NCI-H510A treated with DMSO at 0.1 percent for 48 hours (cell line): ENCODE data around the gene RRP36.

Experiments
- DNase-seq: peaks from one replicate; lab custom pipeline; 2025; lab: John Stamatoyannopoulos, UW

The RRP36 gene

DNA sequence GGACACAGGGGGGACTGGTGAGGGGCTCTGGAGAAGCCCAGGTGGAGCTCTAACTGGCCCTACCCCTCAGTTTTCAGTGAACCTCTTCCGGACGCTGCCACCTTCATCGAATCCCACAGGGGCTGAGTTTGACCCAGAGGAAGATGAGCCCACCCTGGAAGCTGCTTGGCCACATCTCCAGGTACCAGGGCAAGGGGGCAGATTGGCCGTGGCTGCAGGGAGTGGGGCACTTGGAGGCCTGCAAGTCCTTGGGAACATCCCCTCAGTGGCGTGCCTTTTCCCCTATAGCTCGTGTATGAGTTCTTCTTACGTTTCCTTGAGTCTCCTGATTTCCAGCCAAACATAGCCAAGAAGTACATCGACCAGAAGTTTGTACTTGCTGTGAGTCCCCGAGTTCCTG is 14.3 kb upstream of the RRP36 start:
- no peak for DNase-seq

DNA sequence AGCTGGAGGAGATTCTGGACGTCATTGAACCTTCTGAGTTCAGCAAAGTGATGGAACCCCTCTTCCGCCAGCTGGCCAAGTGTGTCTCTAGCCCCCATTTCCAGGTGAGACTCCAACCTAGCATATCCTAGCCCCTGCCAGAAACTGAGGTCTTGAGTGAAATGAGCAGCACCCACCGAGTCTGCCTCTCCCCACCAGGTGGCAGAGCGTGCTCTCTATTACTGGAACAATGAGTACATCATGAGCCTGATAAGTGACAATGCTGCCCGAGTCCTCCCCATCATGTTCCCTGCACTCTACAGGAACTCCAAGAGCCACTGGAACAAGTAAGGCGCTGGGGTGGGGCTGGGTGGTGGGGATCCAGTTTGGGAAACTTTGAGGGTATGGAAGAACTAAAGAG is 12.3 kb upstream of the RRP36 start:
- peak; percentile 35 for DNase-seq

DNA sequence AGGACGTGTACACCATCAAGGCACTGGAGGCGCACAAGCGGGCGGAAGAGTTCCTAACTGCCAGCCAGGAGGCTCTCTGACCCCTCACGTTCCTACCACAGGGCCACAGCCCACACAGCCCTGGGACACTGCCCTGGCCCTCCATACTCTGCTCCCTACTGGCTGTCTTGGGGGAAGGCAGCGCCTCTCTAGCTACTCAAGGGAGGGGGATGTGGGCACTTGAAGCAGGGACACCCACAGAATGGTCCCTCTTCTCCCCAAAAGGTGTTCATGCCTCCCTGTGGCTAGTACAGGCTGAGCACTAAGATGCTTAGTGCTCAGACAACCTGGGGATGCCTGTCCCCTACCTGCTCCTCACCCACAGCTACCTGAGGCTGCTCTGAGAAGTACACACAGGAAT is 10.2 kb upstream of the RRP36 start:
- DNase-seq = no peak

DNA sequence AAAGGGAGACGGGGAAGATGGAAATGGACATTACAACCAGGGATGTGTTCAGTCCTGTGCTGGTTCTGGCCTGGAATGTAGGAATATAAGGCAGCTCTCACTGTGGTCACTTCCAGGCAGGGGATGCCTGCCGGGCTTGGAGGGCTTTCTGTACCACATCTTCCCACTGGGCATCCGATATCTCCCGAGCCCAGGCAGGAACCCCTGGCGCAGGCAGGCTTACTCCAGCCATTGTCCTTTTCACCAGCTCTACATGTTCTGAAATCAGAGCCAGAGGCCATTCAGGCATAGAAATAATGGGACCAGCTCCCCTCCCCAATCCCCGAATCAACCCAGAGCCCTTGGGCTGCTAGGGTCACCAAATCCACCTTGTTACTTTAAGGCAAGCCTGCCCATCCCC is 9.1 kb upstream of the RRP36 start:
- DNase-seq = no peak

DNA sequence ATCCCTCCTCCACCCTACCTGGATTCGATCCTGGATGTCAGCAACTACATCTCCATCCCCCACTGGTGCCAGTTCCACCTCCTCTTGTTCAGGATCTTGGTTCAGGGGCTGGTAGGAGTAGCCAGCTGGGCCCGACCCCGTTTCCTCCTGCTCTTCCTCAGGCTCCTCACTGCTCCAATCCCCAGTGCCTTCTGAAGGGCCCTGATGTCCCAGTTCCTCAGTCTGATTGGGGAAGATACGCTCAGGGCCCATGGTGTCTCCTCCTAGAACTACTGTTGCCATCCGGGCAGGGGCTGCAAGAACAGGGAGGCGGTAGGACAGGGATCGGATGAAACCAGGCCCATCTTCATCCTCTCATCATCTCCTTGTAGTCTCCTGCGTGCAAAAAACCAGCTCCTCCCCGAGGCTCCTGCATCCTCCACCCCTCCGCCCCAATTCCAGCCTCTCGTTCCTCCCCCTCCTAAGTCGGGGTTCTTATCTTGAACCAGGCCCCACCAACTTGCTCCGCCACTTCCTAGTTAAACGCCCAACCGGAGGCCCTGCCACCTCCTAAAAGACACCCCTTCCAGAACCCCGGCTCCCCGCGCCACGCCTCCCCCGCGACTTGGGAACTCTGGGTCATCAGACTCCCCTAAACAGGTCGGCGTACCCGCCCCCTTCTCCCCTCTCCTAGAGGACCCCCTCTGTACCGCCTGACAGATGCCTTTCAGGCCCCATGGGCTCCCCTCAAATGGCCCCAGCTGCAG is 8.2 kb upstream of the RRP36 start:
- no peak for DNase-seq

DNA sequence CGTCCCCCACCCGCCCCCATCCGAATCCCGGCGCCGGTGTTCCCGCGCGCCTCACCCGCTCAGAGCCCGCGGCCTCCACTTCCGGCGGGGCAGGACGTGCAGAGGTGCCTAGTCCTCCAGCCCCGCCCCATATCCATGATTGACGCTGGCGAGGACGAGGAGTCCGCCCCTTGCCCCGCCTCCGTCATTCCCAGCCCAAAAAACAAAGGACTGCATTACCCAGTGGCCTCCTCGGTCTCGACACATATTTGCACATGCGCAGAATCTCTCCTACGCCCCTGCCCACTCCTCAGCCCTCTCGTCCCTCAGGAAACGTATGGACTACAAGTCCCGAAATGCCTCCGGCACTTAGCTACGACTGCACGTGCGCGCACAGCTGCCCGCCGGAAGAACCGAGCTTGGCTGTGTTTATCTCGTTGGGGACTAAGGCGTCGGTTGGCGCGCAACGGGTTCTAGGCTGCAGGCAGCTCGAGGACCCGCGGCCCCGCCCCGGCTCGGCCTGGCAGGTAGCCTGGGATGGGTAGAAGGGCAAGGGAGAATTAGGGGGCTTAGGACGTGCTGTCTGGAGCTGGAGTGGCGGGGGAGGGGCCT is 7.5 kb upstream of the RRP36 start, which contains the start of the genes KLHDC3 and MEA1:
TSS of gene KLHDC3 (plus strand) at position 407 of the 591 bp plus-strand sequence. CDS start 2,944 bp downstream, outside the sequence.
TSS of gene MEA1 (minus strand) at position 104 of the 591 bp plus-strand sequence. CDS start 133 bp downstream, outside the sequence.
- DNase-seq = peak; percentile 100

DNA sequence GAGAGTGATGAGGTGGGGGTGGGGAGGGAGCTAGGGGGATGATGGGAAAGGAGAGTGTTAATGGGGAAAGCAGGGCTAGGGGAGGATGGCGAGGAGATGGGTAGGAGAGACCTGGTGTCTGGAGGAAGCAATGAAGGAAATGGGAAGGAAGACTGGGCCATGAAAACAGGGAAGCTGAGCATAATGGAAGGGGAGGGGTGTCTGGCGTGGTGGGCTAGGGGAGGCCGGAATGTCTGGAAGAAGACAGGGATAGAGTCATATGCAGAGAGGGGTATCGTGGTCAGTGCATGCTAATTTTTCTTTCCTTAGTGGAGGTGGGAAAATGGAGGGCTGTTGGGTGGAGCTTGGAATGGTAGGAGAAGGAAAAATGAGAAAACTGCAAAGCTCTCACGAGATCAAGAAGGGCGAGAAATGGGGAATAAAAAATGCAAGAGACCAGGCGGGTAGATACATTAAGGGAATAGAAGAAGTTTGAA is 7.0 kb upstream of the RRP36 start:
- no peak for DNase-seq

DNA sequence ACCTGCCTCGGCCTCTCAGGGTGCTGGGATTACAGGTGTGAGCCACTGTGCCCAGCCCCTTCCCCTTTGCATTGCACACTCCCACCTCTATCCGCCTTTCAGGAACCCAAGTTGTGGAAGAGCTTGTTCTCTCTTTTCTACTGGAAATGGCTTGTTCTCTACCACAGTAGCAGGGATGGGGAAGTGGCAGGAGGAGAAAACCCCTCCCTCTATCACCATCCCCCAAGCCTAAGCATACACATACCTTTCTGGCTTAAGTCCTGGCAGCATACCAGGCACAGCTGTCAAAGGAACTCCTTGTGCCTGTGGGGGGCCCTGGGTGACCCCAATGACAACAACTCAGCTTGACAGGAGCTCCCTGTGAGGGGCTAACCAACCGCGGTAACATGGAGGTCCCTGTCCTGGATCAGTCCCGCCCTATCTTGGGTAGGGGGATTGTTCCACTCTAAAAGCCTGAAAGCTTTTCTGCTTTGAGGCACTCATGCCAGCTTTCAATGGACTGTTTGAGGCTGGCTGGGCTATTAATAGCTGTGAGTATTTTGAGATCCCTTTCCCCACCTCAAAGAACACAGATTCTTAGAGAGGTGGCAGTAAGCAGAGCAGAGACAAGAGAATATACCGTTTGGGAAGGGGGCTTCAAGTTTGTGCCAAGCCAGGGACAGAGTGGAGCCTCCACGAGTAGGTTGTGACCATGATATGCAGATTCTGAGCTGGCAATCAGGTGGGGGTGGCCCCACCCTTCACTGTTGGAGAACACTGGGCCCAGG is 5.1 kb upstream of the RRP36 start:
- no peak for DNase-seq

DNA sequence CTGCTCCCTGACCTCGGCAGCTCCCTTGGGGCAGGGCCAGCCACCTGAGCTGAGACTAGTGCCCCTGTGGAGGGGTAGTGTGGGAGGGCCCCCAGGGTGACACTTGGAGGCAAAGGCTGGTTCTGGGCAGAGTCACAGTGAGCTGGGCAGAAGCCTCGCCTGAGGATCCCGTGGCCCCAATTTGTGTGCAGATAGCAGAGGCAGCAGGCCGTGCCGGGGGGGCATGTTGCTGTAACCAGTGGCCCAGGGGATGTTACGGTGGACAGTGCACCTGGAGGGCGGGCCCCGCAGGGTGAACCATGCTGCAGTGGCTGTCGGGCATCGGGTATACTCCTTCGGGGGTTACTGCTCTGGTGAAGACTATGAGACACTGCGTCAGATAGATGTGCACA is 4.5 kb upstream of the RRP36 start:
- DNase-seq = no peak

DNA sequence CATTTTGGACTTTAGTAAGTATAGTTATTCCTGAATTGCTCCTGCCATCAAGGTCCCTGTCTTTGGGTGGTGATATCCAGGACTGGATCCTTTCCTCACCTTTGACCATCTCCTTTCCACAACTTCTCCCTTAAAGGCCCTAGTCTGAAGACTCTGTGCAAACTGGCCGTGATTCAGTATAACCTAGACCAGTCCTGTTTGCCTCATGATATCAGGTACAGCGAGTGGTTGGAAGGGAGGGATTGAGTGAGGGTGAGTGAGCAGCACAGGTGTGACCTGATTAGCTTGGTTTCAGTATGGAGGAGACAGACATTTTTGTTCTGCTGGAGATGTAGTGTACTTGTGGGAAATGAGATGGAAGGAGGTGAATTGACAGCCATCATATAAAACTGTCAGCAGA is 2.3 kb upstream of the RRP36 start:
- no peak for DNase-seq

DNA sequence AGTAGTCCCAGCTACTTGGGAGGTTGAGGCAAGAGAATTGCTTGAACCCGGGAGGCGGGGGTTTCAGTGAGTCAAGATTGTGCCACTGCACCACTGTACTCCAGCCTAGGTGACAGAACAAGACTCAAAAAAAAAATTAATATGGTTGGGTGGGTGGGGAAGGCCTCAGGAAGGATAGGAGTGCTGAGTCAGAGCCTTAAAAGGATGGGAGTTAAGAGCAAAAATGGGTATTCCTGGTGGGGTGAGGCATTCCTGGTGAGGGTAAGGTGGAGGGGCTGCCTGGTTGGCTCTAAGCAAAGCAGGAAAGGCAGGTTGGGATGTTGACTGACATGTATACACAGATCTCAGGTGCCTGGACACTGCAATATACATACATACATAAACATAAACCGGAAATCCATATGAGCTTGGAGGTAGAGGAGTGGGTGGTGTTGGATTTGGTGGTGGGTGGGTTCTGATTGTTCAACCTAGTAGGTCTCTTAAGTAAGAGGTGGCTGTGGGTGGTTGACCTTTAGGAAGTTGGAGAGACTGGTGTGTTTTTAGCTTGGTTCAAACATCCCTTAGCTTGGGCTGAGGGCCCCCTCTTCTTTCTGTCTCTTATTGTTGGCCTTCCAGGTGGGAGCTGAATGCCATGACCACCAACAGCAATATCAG is 1.2 kb upstream of the RRP36 start:
- no peak for DNase-seq

DNA sequence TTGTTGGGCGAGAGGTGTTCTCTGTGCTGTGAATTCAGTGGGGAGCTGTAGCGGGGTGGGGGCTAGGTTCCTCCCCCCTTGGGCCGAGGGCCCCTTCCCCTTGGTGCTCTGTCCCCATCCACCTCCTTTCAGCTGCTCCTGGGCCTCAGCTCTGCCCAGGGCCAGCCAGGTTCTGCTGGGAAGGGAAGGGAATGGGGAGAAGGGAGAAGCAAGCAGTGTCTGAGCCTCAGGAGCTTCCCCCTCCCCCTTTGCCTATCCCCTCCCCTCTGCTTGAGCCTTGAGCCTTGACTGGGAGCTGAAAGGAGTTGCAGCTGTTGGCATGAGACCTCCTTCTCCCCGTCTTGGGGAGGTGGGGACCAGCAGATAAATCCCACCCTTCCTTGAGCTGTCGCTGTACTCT is 576 bp upstream of the RRP36 start:
- peak; percentile 18 for DNase-seq

DNA sequence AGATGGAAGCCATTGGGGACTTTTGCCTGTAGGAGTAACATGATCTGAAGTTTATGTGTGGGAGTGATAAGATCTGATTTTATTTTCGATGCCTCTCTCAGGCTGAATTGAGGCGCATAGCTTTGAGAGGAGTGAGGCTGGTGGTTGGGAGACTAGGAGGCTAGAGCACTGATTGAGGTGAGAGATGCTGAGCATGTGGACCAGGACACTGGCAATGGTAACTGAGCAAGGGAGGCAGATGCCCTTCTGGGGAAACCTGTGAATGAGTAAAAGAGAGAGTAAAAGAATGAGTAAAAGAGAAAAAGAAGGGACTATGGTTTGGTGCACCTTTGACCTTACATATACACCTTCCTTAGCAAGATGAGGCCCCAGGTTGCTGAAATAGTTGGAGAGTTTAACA is 3.0 kb downstream of the RRP36 start:
- no peak for DNase-seq

DNA sequence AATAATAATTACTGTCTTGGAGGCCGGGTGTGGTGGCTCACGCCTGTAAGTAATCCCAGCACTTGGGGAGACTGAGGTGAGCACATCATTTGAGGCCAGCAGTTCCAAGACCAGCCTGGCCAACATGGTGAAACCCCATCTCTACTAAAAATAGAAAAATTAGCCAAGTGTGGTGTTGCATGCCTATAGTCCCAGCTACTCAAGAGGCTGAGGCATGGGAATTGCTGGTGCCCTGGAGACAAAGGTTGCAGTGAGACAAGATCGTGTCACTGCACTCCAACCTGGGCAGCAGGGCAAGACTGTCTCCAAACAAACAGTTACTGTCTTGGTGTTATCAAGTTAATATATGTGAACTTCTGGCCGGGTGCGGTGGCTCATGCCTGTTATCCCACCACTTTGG is 4.9 kb downstream of the RRP36 start:
- no peak for DNase-seq

DNA sequence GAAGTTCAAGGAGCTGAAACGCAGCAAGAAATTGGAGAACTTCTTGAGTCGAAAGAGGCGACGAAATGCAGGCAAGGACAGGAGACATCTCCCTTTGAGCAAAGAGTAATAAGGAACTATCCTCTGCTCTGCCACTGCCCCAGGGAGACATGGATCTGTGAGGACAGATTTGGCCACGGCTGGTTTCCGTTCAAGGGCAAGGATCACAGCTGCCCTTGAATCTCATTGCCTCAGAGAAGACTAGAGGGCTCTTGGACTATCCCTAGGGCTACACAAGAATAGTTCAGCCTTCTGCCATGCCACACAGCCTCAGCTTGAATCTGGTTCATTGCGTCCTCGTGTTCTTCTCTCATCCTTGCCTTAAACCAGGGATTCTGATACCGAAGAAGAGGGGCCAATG is 7.7 kb downstream of the RRP36 start:
- DNase-seq = no peak

DNA sequence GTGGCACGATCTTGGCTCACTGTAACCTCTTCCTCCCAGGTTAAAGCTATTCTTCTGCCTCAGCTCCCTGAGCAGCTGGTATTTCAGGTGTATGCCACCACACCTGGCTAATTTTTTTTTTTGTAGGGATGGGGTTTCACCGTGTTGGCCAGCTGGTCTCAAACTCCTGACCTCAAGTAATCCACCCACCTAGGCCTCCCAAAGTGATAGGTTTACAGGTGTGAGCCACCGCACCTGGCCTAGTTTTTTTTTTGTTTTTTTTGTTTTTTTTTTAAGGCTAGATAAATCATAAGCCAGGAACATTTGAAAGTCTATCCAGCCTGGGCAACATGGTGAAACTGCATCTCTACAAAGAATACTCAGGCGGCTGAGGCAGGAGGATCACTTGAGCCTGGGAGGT is 10.9 kb downstream of the RRP36 start:
- no peak for DNase-seq

DNA sequence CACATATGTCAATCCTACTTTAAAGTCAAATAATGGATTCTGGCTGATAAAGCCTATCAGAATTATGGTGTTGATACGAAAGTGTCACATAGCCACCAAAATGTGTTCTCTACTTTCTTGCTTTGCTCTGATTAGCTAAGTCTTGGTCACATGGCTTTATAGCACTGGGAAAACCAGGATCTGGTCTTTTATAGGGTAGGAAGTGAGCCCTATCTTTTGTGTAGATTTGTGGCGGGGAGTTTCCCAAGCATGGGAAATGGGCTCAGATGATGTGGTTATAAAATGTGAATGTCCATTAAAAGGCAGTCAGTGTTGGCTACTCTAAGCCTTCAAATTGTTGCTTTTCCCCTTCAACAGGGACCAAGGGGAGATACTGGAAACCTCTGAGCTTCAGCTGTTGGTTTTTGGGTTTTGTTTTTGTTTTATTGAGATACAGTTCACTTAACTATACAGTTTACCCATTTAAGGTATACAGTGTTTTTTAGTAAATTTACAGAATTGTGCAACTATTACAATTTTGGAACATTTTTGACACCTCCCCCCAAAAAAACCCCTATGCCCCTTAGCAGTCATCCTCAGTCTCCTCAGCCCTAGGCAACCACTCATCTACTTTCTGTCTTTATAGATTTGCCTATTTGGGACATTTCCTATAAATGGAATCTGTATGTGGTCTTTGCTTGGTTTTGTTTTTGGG is 12.2 kb downstream of the RRP36 start:
- no peak for DNase-seq

DNA sequence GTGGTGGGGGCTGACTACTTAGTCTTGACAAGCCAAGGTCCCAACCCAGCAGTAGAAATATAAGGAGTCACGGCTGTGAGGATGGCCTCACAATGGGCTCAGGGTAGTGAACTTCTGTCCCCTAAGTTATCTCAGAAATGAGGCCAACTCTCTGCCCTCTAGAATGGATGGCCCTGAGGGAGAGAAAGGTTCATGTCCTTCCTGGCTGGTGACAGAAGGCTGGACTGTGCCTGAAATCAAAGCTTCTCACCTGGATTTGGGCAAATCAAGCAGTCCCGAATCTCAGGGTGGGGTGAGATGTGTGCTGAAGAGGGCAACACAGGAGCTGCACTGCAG is 12.7 kb downstream of the RRP36 start:
- DNase-seq = no peak

DNA sequence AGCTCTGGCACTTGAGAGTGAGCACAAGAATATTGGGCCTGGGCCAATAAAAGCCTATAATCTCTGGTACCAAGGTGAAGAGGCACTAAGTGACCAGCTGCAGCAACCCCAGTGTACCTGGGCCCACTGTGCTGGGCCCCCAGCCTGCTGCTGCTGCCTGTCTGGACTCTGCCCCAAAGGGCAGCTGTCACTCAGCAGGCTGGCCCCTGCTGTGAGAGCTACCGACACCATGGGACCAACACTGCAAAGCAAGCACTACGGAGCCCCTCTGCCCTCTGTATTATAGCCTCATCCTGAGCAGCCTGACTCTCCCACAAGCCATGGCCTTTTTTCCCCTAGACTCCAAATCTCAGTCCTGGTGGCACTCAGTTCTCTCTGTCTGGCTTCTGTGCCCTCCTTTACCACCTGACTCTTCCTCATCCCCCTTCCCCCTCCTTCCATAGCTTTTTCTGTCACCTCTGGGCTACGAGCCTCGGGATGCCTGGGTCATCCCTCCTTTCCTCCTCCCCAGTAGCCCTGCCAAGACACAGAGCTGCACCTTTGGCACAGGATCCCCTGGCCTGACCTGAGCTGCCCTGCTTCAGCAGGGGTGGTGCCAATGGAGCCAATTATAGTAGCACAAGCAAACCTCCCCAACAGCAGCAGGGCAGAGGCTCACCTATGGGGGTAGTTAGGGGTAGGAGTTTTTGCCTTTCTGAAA is 14.2 kb downstream of the RRP36 start:
- no peak for DNase-seq

DNA sequence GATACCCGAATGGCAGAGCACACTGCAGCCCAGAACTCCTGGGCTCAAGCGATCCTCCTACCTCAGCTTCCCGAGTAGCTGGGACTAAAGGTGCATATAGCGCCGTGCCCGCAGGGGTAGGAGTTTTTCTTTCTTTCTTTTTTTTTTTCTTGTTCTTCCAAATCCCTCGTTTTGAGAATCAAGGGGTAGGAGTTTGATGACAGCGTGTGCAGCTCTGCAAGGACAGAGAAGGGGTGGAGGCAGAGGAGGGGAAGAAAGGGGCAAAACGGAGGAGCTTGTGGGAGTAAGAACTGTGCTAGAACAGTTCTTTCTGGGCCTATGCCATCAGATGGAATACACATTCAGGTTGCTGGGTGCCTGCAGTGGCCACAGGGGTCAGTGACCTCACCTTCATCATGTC is 15.3 kb downstream of the RRP36 start:
- no peak for DNase-seq

DNA sequence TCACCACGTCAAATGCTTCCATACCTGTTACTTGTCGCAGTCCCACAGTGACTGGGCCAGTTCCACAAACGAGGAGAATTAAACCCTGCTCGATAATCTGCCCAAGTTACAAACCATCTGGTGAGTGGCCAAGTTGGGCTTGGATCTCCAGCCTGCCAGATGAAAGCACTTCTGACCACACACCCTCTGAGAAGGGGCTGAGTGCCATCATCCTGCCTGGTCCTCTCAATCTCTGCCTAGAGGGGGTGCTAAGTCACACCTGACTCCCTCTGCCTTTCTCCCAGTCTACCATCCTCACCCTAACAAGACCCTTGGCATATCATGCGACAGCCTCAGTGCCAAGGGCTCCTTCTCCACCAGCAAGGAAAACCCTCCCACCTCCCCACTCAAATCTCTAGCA is 15.8 kb downstream of the RRP36 start:
- DNase-seq = no peak
